CD4-positive, alpha-beta T cell (primary cell): ENCODE results near the gene FAM107B. TPM values are rescaled to one million over a fixed set of nuclear protein-coding genes. Genes with fewer than 3 reads are reported as not detected.

ENCODE experiments used
- ATAC-seq: fragments of 200-7000 bp; cut with Tn5 transposase; one replicate; pipeline ENCODE4 v1.10.0; 2022; ENCODE audit warnings: mild to moderate bottlenecking; ENCODE audit not compliant: poor library complexity
- CTCF ChIA-PET: fragments of 350-600 bp; sonication (Branson Sonifier 250); formaldehyde crosslinking; loops from one replicate; lab custom pipeline; 2021; ENCODE audit warnings: antibody characterized with exemption, inconsistent platforms; lab: Charles Lee
- POLR2A ChIA-PET: fragments of 350-600 bp; sonication (Branson Sonifier 250); formaldehyde crosslinking; loops from one replicate; lab custom pipeline; 2021; ENCODE audit warnings: antibody characterized with exemption, inconsistent platforms; lab: Charles Lee
- DNase-seq, 14 experiments: peaks; one replicate each; pipeline ENCODE4 v3.0.0-alpha.2; 2013 to 2020; ENCODE audit warnings: mixed read lengths in 2 of 14
- H3K27ac ChIP-seq, 2 donors: one replicate each; pipeline versions ENCODE4 v1.5.1 to v1.7.0; 2013; ENCODE audit warnings: low read length in 2 of 2, low read depth in 1 of 2, mild to moderate bottlenecking in 1 of 2
- H3K27me3 ChIP-seq, 2 experiments: 1 replicate in 1 of 2; 2 replicates in 1 of 2; pipeline versions ENCODE4 v1.6.1 to v1.7.0; 2013; ENCODE audit warnings: low read length in 2 of 2, control low read depth in 1 of 2, mild to moderate bottlenecking in 1 of 2, moderate library complexity in 1 of 2; ENCODE audit not compliant: insufficient read depth in 2 of 2, control insufficient read depth in 1 of 2
- H3K36me3 ChIP-seq: one replicate; pipeline ENCODE4 v1.6.1; 2013; ENCODE audit warnings: low read length, control low read depth; ENCODE audit not compliant: insufficient read depth
- H3K4me1 ChIP-seq: one replicate; pipeline ENCODE4 v1.6.1; 2013; ENCODE audit warnings: low read length, control low read depth; ENCODE audit not compliant: insufficient read depth
- H3K4me3 ChIP-seq: one replicate; pipeline ENCODE4 v1.5.1; 2013; ENCODE audit warnings: mild to moderate bottlenecking, low read length, moderate library complexity
- H3K9me3 ChIP-seq, 2 experiments: 1 replicate in 1 of 2; 2 replicates in 1 of 2; pipeline versions ENCODE4 v1.6.1 to v1.7.0; 2013; ENCODE audit warnings: low read length in 2 of 2, mild to moderate bottlenecking in 2 of 2, control low read depth in 1 of 2, moderate library complexity in 1 of 2; ENCODE audit not compliant: control insufficient read depth in 1 of 2, insufficient read depth in 1 of 2
- H3K27ac Mint-ChIP-seq: one replicate; pipeline ENCODE4 v1.8.0; 2020; ENCODE audit warnings: mixed read lengths
- H3K27me3 Mint-ChIP-seq: one replicate; pipeline ENCODE4 v1.8.0; 2021; ENCODE audit warnings: mixed read lengths
- H3K36me3 Mint-ChIP-seq: one replicate; pipeline ENCODE4 v1.8.0; 2021; ENCODE audit warnings: low read depth, mixed read lengths
- H3K4me1 Mint-ChIP-seq: one replicate; pipeline ENCODE4 v1.8.0; 2021; ENCODE audit warnings: low read depth, mixed read lengths
- H3K4me3 Mint-ChIP-seq: one replicate; pipeline ENCODE4 v1.8.0; 2020; ENCODE audit warnings: mild to moderate bottlenecking, mixed read lengths
- H3K9me3 Mint-ChIP-seq: one replicate; pipeline ENCODE4 v1.8.0; 2020; ENCODE audit warnings: mixed read lengths
- CTCF ChIP-seq: fragments of 200-600 bp; IDR thresholded peaks from one replicate; pipeline ENCODE4 v1.8.0; 2022; ENCODE audit warnings: antibody characterized with exemption, mild to moderate bottlenecking
- intact Hi-C, 2 experiments: fragments of 100-400 bp; cut with DNase I in 1 of 2; cut with micrococcal nuclease in 1 of 2; formaldehyde crosslinking; loops; one replicate each; pipeline versions ENCODE4 v1.15.1 to v1.9.0; 2023 to 2025; cut with DNase I, micrococcal nuclease
- total RNA-seq, 174 experiments: library from RNA in 2 of 174; stranded (reverse) in 2 of 174; gene quantifications; one replicate each; pipeline ENCODE4 v1.2.3 and lab custom pipeline; 2021 to 2026

Gene FAM107B
- total RNA-seq, 2 experiments from 2014 or later = 261 to 262 TPM

GRCh38 chr10:14613588-14613920, 161.1 kb downstream of the FAM107B start:
- no peaks in the 10 kb centered on the region for H3K27me3 ChIP-seq
- no peak overlapping the region for H3K27ac ChIP-seq
- H3K4me3 ChIP-seq = no peak overlapping the region
- Mint-ChIP-seq H3K27me3 (no peaks in the 10 kb centered on the region), H3K4me3 (no peak overlapping the region), H3K9me3 (no peaks in the 10 kb centered on the region), H3K27ac (no peak overlapping the region), H3K36me3 (no peaks in the 10 kb centered on the region), H3K4me1 (peaks cover 23% of the 10 kb centered on the region)
- ChIA-PET CTCF (no interaction called here), POLR2A (no interaction called here)
- peaks cover 15% of the 10 kb centered on the region for H3K4me1 ChIP-seq
- no peak for TF ChIP-seq CTCF
- ATAC-seq (no peak), DNase-seq (no peak)
- H3K36me3 ChIP-seq = no peaks in the 10 kb centered on the region
- H3K9me3 ChIP-seq = no peaks in the 10 kb centered on the region
- intact Hi-C loops = no loop called here

GRCh38 chr10:14612873-14613587, 161.7 kb downstream of the FAM107B start:
- no peaks in the 10 kb centered on the region for H3K27me3 Mint-ChIP-seq
- H3K27ac Mint-ChIP-seq = no peak overlapping the region
- intact Hi-C loops = no loop called here
- no peak for DNase-seq
- peaks cover 23% of the 10 kb centered on the region for H3K4me1 Mint-ChIP-seq
- H3K4me1 ChIP-seq = peaks cover 18% of the 10 kb centered on the region
- no peaks in the 10 kb centered on the region for H3K9me3 ChIP-seq
- no peaks in the 10 kb centered on the region for H3K9me3 Mint-ChIP-seq
- H3K27me3 ChIP-seq = no peaks in the 10 kb centered on the region
- H3K36me3 Mint-ChIP-seq = no peaks in the 10 kb centered on the region
- TF ChIP-seq CTCF = no peak
- POLR2A ChIA-PET = no interaction called here
- H3K4me3 Mint-ChIP-seq = no peak overlapping the region
- ATAC-seq = no peak
- no peak overlapping the region for H3K27ac ChIP-seq
- H3K4me3 ChIP-seq = no peak overlapping the region
- no peaks in the 10 kb centered on the region for H3K36me3 ChIP-seq
- CTCF ChIA-PET = no interaction called here

- no peaks in the 10 kb centered on the region for H3K9me3 ChIP-seq
- H3K4me3 Mint-ChIP-seq = no peak overlapping the region
- DNase-seq (no peak), ATAC-seq (no peak)
- peaks cover 18% of the 10 kb centered on the region for H3K4me1 Mint-ChIP-seq
- no peaks in the 10 kb centered on the region for H3K9me3 Mint-ChIP-seq
- no peak for TF ChIP-seq CTCF
- ChIA-PET CTCF (interaction anchor here (0.9 to 1.4 kb wide), 2 partner anchors 17 to 33 kb away, joined by 3 read pairs; no protein-coding TSS in a partner anchor), POLR2A (interaction anchor here (1.0 kb wide), 1 partner anchor 63 kb away, joined by 4 read pairs; no protein-coding TSS in a partner anchor)
- no peak overlapping the region for H3K27ac Mint-ChIP-seq
- intact Hi-C loops = no loop called here
- no peak overlapping the region for H3K4me3 ChIP-seq
- no peaks in the 10 kb centered on the region for H3K27me3 Mint-ChIP-seq
- H3K36me3 Mint-ChIP-seq = no peaks in the 10 kb centered on the region
- no peaks in the 10 kb centered on the region for H3K27me3 ChIP-seq
- peaks cover 11% of the 10 kb centered on the region for H3K4me1 ChIP-seq
- H3K27ac ChIP-seq = no peak overlapping the region
- H3K36me3 ChIP-seq = no peaks in the 10 kb centered on the region
Observed at GRCh38 chr10:14611968-14612693, 162.6 kb downstream of the FAM107B start.
